Measurements from ENCODE around the gene DVL2.

DNA sequence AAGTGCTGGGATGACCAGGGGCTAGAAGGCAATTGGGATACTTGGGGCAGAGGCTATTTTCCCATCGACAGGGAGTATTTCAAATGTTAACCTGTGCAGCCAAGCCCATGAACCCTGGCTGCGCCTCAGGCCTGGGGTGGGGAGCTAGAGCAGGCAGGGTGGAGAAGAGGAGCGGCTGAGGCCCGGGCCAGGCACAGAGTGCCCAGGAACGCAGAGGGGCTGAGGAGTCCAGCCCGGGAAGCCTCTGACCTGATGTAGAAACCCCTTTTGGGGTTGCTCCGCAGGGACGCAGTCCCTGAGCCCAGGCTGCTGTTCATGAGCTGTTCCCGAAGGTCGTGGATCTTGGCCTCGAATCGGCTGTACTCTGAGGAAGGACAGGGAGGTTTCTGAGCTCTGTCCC is 38.3 kb downstream of the DVL2 start:
- no peak for TF ChIP-seq GATA2 (IDR thresholded peaks at IDR 0.05; ENCODE audit: low read depth, low read length)
- no peak for TF ChIP-seq GATA3 (IDR thresholded peaks at IDR 0.05; ENCODE audit: low read depth, low read length)
